ENCODE measurements around the gene SHROOM3.
"Not testable (repeated sequence)": the region's sequence is repeated elsewhere in the genome, so short reads cannot be mapped to it uniquely, and the experiment has no call there.

The SHROOM3 gene

GRCh38 chr4:76600447-76600846 is 165.4 kb downstream of the SHROOM3 start:
- no peak for DNase-seq

- DNase-seq = no peak
Measured at GRCh38 chr4:76601791-76602190, 166.8 kb downstream of the SHROOM3 start.

- no peak for DNase-seq
Measured at GRCh38 chr4:76605099-76605563, 170.1 kb downstream of the SHROOM3 start.

GRCh38 chr4:76606645-76607265 is 171.7 kb downstream of the SHROOM3 start:
- DNase-seq = peak in 1 of 2 experiments; percentile 3

GRCh38 chr4:76607266-76607799 is 172.3 kb downstream of the SHROOM3 start:
- DNase-seq = no peak

- DNase-seq = no peak
Measured at GRCh38 chr4:76607846-76608245, 172.8 kb downstream of the SHROOM3 start.

- not testable (repeated sequence) for DNase-seq
Measured at GRCh38 chr4:76608549-76608948, 173.5 kb downstream of the SHROOM3 start.

GRCh38 chr4:76610751-76611547 is 175.9 kb downstream of the SHROOM3 start:
- no peak for DNase-seq

GRCh38 chr4:76611616-76612207 is 176.7 kb downstream of the SHROOM3 start:
- DNase-seq = no peak

GRCh38 chr4:76614589-76614988 is 179.6 kb downstream of the SHROOM3 start:
- no peak for DNase-seq

- DNase-seq = no peak
Measured at GRCh38 chr4:76615999-76616398, 181.0 kb downstream of the SHROOM3 start.

- DNase-seq = no peak
Measured at GRCh38 chr4:76616526-76616925, 181.5 kb downstream of the SHROOM3 start.

GRCh38 chr4:76620723-76621468 is 185.9 kb downstream of the SHROOM3 start:
- DNase-seq = no peak

- DNase-seq = no peak
Measured at GRCh38 chr4:76622126-76622525, 187.1 kb downstream of the SHROOM3 start.

GRCh38 chr4:76622717-76623116 is 187.7 kb downstream of the SHROOM3 start:
- no peak for DNase-seq

- DNase-seq = no peak
Measured at GRCh38 chr4:76623217-76624045, 188.4 kb downstream of the SHROOM3 start.

- DNase-seq = no peak
Measured at GRCh38 chr4:76624241-76624681, 189.2 kb downstream of the SHROOM3 start.

GRCh38 chr4:76624931-76625715 is 190.1 kb downstream of the SHROOM3 start:
- DNase-seq = no peak

GRCh38 chr4:76626686-76627465 is 191.8 kb downstream of the SHROOM3 start:
- DNase-seq = peak in 1 of 2 experiments; percentile 0

- no peak for DNase-seq
Measured at GRCh38 chr4:76628251-76628650, 193.2 kb downstream of the SHROOM3 start.

All from NCI-H524 (cell line).